ENCODE results near the gene CSPG4. TPM values are rescaled to one million over a fixed set of nuclear protein-coding genes. Genes with fewer than 3 reads are reported as not detected.

Gene CSPG4
- total and polyA plus RNA-seq, 2 of the 13 experiments (the other 11 are each of a cell fraction or from before 2014, with no cell fraction given): 0.01 to 0.04 TPM

DNA sequence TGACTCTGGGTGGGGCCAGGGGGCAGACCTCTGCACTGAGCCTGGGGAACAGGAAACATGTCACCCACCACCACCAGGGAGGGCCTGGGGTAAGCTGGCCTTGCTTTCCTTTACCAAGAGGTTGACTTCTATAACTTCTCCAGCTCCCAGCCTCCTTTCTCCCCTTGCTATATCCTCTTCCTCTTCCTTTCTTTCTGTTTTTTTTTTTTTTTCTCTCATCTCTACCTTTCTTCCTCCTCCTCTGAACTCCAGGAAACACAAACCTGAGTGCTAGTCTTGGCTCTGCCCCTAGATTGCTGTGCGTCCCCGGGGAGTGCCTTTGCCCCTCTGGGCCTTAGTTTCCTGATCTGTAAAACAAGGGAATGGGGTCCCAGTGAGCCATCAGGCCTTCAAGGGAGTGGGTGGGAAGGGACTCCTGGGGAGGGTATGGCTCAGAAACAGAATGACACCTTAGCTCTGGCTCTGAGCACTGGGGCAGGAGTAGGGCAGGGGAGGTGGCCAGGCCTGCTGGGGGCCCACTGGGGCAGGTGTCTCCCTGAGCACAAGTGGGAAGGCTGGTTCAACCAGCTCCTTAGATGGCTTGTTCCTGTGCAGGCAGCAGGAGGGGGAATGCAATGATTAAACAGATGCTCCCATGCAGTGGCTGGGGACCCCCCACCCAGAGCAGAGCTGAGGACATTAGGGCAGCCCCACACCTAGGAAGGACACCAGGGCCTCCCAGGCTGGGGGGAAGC is 60.7 kb downstream of the CSPG4 start:
- Histone ChIP-seq H3K9ac (ENCODE audit: insufficient read depth, low read depth, low read length) (peak overlapping the region; percentile 89), H3K27me3 (ENCODE audit: control insufficient read depth in 1 of 2, insufficient read depth in 2 of 2, low read length in 2 of 2) (no peaks in the 10 kb centered on the region; a peak in 1 of 5 replicates), H3K27ac (ENCODE audit: extremely low read length, insufficient read depth, low read length) (peak overlapping the region; percentile 44), H3K79me2 (ENCODE audit: insufficient read depth, low read length) (peaks cover 76% of the 10 kb centered on the region), H4K20me1 (ENCODE audit: insufficient read depth, low read length) (peaks cover 32% of the 10 kb centered on the region), H3K9me3 (ENCODE audit: low read length) (no peaks in the 10 kb centered on the region), H3K36me3 (replicated peaks in 1 of 2; ENCODE audit: control insufficient read depth in 1 of 2, insufficient read depth in 2 of 2, low read length in 2 of 2) (peaks cover 4 to 11% of the 10 kb centered on the region in 2 experiments; a peak in 3 of 5 replicates), H3K4me1 (ENCODE audit: insufficient read depth, low read length) (peaks cover 75% of the 10 kb centered on the region), H2AFZ (ENCODE audit: low read length) (no peak overlapping the region), H3K4me3 (replicated peaks in 1 of 3; ENCODE audit: insufficient read depth in 1 of 3, low read depth in 2 of 3, low read length in 3 of 3) (peak overlapping the region; percentile 30 to 96 (median 33)), H3K4me2 (ENCODE audit: low read depth, low read length) (peak overlapping the region; percentile 97)
- peak; percentile 7 for TF ChIP-seq HNRNPLL (IDR thresholded peaks at IDR 0.05; ENCODE audit: low read depth, low read length, poor library complexity, severe bottlenecking)
- TF ChIP-seq, protein P1, sequence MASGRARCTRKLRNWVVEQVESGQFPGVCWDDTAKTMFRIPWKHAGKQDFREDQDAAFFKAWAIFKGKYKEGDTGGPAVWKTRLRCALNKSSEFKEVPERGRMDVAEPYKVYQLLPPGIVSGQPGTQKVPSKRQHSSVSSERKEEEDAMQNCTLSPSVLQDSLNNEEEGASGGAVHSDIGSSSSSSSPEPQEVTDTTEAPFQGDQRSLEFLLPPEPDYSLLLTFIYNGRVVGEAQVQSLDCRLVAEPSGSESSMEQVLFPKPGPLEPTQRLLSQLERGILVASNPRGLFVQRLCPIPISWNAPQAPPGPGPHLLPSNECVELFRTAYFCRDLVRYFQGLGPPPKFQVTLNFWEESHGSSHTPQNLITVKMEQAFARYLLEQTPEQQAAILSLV (CRISPR knock-in tag; IDR thresholded peaks at IDR 0.05; ENCODE audit: borderline replicate concordance): 0 out of 2 replicates have a peak, but pooled peaks have one; percentile 16
- TF ChIP-seq NFYB (CRISPR knock-in tag; IDR thresholded peaks at IDR 0.05): no peak
- peak; percentile 5; the same call in 1 of the 2 replicates for TF ChIP-seq ZNF556 (CRISPR knock-in tag; IDR thresholded peaks at IDR 0.05; ENCODE audit: borderline replicate concordance)
- 0 out of 2 replicates have a peak, but pooled peaks have one; percentile 3 for TF ChIP-seq ZMYM3 (CRISPR knock-in tag; IDR thresholded peaks at IDR 0.05)
- TF ChIP-seq ZNF598 (CRISPR knock-in tag; IDR thresholded peaks at IDR 0.05; ENCODE audit: borderline replicate concordance): no peak
- TF ChIP-seq ZNF768 (CRISPR knock-in tag; IDR thresholded peaks at IDR 0.05): peak; percentile 91
- 0 out of 2 replicates have a peak, but pooled peaks have one; percentile 14 for TF ChIP-seq ZNF333 (CRISPR knock-in tag; IDR thresholded peaks at IDR 0.05; ENCODE audit: borderline replicate concordance)
- 0 out of 2 replicates have a peak, but pooled peaks have one; percentile 7 for TF ChIP-seq ZNF383 (CRISPR knock-in tag; IDR thresholded peaks at IDR 0.05; ENCODE audit: borderline replicate concordance)
- 59% methylated on average over 2 of the region's 2 CpGs for WGBS (ENCODE audit: low lambda C conversion rate)
- intact Hi-C loops (cut with micrococcal nuclease; ENCODE audit: unreplicated experiment) (no loop called here), in situ Hi-C loops (cut with HindIII; ENCODE audit: extremely low pct_ligation_motif_present, low pct_unique_long_range_greater_than_20kb) (no loop called here)
- FAIRE-seq (no peak), DNase-seq (ENCODE audit: low spot score) (no peak), ATAC-seq (no peak)
- no TSS peak for BruUV-seq (replicated peaks)
- ChIA-PET CTCF (ENCODE audit: low intra/inter-chr PET ratio, low total read pairs) (no interaction called here), POLR2A (interaction anchor here (0.8 to 5.3 kb wide), 9 partner anchors 9 to 197 kb away, joined by 3 to 47 read pairs (median 4); partner anchors contain the start of genes IMP3 and SNUPN)

Measured in HepG2 (cell line).